ENCODE measurements around the gene HOTAIR.

The HOTAIR gene

GRCh38 chr12:53974084-53975063, at the start of gene HOTAIR:
HOTAIR (minus strand) TSS chr12:53974954.
- DNase-seq (ENCODE audit: low read depth, low spot score), result no peak

- DNase-seq (ENCODE audit: low read depth, low spot score), result no peak
Measured at GRCh38 chr12:54024127-54024526, 49.4 kb upstream of the HOTAIR start.

- DNase-seq (ENCODE audit: low read depth, low spot score), result no peak
Measured at GRCh38 chr12:54022960-54023884, 48.5 kb upstream of the HOTAIR start.

- no peak for DNase-seq (ENCODE audit: low read depth, low spot score)
Measured at GRCh38 chr12:54021432-54022013, 46.8 kb upstream of the HOTAIR start.

- DNase-seq (ENCODE audit: low read depth, low spot score), result no peak
Measured at GRCh38 chr12:54020591-54021405, 46.0 kb upstream of the HOTAIR start.

GRCh38 chr12:54019924-54020590, 45.3 kb upstream of the HOTAIR start:
- no peak for DNase-seq (ENCODE audit: low read depth, low spot score)

GRCh38 chr12:54019091-54019811, 44.5 kb upstream of the HOTAIR start:
- DNase-seq (ENCODE audit: low read depth, low spot score), result no peak

- DNase-seq (ENCODE audit: low read depth, low spot score), result no peak
Measured at GRCh38 chr12:54018468-54018984, 43.8 kb upstream of the HOTAIR start.

GRCh38 chr12:54017878-54018467, 43.2 kb upstream of the HOTAIR start:
- DNase-seq (ENCODE audit: low read depth, low spot score), result peak; percentile 28

- no peak for DNase-seq (ENCODE audit: low read depth, low spot score)
Measured at GRCh38 chr12:54017027-54017788, 42.5 kb upstream of the HOTAIR start.

GRCh38 chr12:54016478-54016964, 41.8 kb upstream of the HOTAIR start:
- DNase-seq (ENCODE audit: low read depth, low spot score), result no peak

GRCh38 chr12:54016051-54016450, 41.3 kb upstream of the HOTAIR start:
- no peak for DNase-seq (ENCODE audit: low read depth, low spot score)

- no peak for DNase-seq (ENCODE audit: low read depth, low spot score)
Measured at GRCh38 chr12:54015018-54015931, 40.5 kb upstream of the HOTAIR start.

- no peak for DNase-seq (ENCODE audit: low read depth, low spot score)
Measured at GRCh38 chr12:54014377-54015017, 39.7 kb upstream of the HOTAIR start.

GRCh38 chr12:54012631-54013409, 38.1 kb upstream of the HOTAIR start:
- DNase-seq (ENCODE audit: low read depth, low spot score), result no peak

Measured in astrocyte of the hippocampus (primary cell).